ENCODE measurements around the gene VGLL3. TPM values are rescaled to one million over a fixed set of nuclear protein-coding genes. Genes with fewer than 3 reads are reported as not detected.

VGLL3 gene
- total RNA-seq, 2 donors from 2014 or later, result 0.44 to 1.8 TPM

DNA sequence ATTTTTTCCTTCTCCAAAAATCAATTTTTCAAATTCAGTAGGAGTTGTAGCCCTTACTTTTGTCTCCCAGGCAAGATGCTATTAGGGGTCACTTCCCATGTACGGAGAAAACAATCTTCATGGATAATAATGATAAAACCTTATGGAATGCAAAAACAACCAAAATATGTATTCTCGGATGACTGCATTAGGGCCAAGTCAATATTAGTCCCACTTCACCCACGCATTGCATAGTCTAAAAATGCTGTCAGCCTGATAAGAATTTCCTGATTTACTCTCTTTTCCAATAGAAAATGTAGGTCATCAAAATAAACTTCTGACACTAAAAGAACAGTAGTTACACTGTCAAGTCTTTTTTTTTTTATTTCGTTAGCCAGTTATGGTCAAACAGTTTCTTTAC, 2.7 kb downstream of the VGLL3 start:
- Histone ChIP-seq H3K9me3 (ENCODE audit: control insufficient read depth, low read length) (no peaks in the 10 kb centered on the region), H3K4me3 (ENCODE audit: low read length) (no peak overlapping the region), H3K4me1 (ENCODE audit: control insufficient read depth, insufficient read depth, low read length) (no peaks in the 10 kb centered on the region), H3K9ac (ENCODE audit: extremely low read depth, low read length, poor library complexity, severe bottlenecking) (no peak overlapping the region), H3K36me3 (ENCODE audit: control insufficient read depth, insufficient read depth, low read length) (no peaks in the 10 kb centered on the region), H3K27ac (ENCODE audit: low read depth, low read length) (no peak overlapping the region), H3K27me3 (ENCODE audit: control insufficient read depth, insufficient read depth, low read length, poor library complexity, severe bottlenecking) (peaks cover 17% of the 10 kb centered on the region)
- Mint-ChIP-seq H3K36me3 (ENCODE audit: low read depth) (no peaks in the 10 kb centered on the region), H3K4me1 (peaks cover 2% of the 10 kb centered on the region), H3K9me3 (no peaks in the 10 kb centered on the region), H3K4me3 (no peak overlapping the region), H3K27me3 (ENCODE audit: insufficient read depth) (peaks cover 24% of the 10 kb centered on the region), H3K27ac (no peak overlapping the region)
- 84 to 95% methylated on average over 2 to 3 of the region's 4 CpGs for WGBS, 2 experiments (ENCODE audit: insufficient coverage in 1 of 2, insufficient read length in 1 of 2)
- no peak for DNase-seq
- TF ChIP-seq, protein P1, sequence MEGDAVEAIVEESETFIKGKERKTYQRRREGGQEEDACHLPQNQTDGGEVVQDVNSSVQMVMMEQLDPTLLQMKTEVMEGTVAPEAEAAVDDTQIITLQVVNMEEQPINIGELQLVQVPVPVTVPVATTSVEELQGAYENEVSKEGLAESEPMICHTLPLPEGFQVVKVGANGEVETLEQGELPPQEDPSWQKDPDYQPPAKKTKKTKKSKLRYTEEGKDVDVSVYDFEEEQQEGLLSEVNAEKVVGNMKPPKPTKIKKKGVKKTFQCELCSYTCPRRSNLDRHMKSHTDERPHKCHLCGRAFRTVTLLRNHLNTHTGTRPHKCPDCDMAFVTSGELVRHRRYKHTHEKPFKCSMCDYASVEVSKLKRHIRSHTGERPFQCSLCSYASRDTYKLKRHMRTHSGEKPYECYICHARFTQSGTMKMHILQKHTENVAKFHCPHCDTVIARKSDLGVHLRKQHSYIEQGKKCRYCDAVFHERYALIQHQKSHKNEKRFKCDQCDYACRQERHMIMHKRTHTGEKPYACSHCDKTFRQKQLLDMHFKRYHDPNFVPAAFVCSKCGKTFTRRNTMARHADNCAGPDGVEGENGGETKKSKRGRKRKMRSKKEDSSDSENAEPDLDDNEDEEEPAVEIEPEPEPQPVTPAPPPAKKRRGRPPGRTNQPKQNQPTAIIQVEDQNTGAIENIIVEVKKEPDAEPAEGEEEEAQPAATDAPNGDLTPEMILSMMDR (conservative IDR thresholded peaks at IDR 0.05), result no peak

DNA sequence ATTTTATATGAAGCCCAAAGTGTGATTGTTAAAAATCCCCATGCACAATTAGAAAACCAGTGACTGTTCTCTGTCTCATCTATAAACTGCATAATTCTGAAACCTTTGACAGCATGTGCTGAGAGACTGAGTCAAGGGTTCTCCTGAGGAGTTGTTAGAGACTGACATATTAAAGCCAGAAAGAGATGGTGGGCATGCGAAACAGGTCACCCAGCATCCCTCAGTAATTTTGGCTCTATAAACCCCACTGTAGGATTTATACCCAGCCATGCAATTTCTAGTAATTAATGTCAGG, 3.6 kb downstream of the VGLL3 start:
- Mint-ChIP-seq H3K27me3 (ENCODE audit: insufficient read depth) (peaks cover 24% of the 10 kb centered on the region), H3K4me1 (peaks cover 2% of the 10 kb centered on the region), H3K36me3 (ENCODE audit: low read depth) (no peaks in the 10 kb centered on the region), H3K27ac (no peak overlapping the region), H3K4me3 (no peak overlapping the region), H3K9me3 (no peaks in the 10 kb centered on the region)
- Histone ChIP-seq H3K4me3 (ENCODE audit: low read length) (no peak overlapping the region), H3K4me1 (ENCODE audit: control insufficient read depth, insufficient read depth, low read length) (no peaks in the 10 kb centered on the region), H3K36me3 (ENCODE audit: control insufficient read depth, insufficient read depth, low read length) (no peaks in the 10 kb centered on the region), H3K27me3 (ENCODE audit: control insufficient read depth, insufficient read depth, low read length, poor library complexity, severe bottlenecking) (peaks cover 17% of the 10 kb centered on the region), H3K9ac (ENCODE audit: extremely low read depth, low read length, poor library complexity, severe bottlenecking) (no peak overlapping the region), H3K27ac (ENCODE audit: low read depth, low read length) (no peak overlapping the region), H3K9me3 (ENCODE audit: control insufficient read depth, low read length) (no peaks in the 10 kb centered on the region)
- 86 to 100% methylated on average over 1 of the region's 1 CpG for WGBS, 2 experiments (ENCODE audit: insufficient coverage in 1 of 2, insufficient read length in 1 of 2)
- DNase-seq, result no peak
- TF ChIP-seq, protein P1 (conservative IDR thresholded peaks at IDR 0.05), result no peak

- TF ChIP-seq, protein P1 (conservative IDR thresholded peaks at IDR 0.05), result no peak
- H3K9me3 Mint-ChIP-seq, result no peaks in the 10 kb centered on the region
- H3K4me3 Mint-ChIP-seq, result no peak overlapping the region
- no peaks in the 10 kb centered on the region for H3K36me3 Mint-ChIP-seq (ENCODE audit: low read depth)
- Histone ChIP-seq H3K36me3 (ENCODE audit: control insufficient read depth, insufficient read depth, low read length) (no peaks in the 10 kb centered on the region), H3K27ac (ENCODE audit: low read depth, low read length) (no peak overlapping the region), H3K9me3 (ENCODE audit: control insufficient read depth, low read length) (no peaks in the 10 kb centered on the region), H3K9ac (ENCODE audit: extremely low read depth, low read length, poor library complexity, severe bottlenecking) (no peak overlapping the region), H3K4me1 (ENCODE audit: control insufficient read depth, insufficient read depth, low read length) (no peaks in the 10 kb centered on the region), H3K27me3 (ENCODE audit: control insufficient read depth, insufficient read depth, low read length, poor library complexity, severe bottlenecking) (peaks cover 17% of the 10 kb centered on the region), H3K4me3 (ENCODE audit: low read length) (no peak overlapping the region)
- H3K27me3 Mint-ChIP-seq (ENCODE audit: insufficient read depth), result peaks cover 24% of the 10 kb centered on the region
- no peak for DNase-seq
- no peak overlapping the region for H3K27ac Mint-ChIP-seq
- WGBS, 2 experiments (ENCODE audit: insufficient coverage in 1 of 2, insufficient read length in 1 of 2), result 60 to 84% methylated on average over 3 to 6 of the region's 6 CpGs
- peaks cover 2% of the 10 kb centered on the region for H3K4me1 Mint-ChIP-seq
Observed at GRCh38 chr3:86986671-86987420, 4.1 kb downstream of the VGLL3 start.

Measured in endodermal cell (in vitro differentiated cells).